GM18498 (cell line): Measurements from ENCODE around the gene CPZ.
"Not testable (repeated sequence)": the region's sequence is repeated elsewhere in the genome, so short reads cannot be mapped to it uniquely, and the experiment has no call there.

Experiments used
- ATAC-seq: cut with Tn5 transposase; IDR thresholded peaks from one replicate; pipeline ENCODE4 v1.9.1; 2021; ENCODE audit warnings: mild to moderate bottlenecking, moderate library complexity; ENCODE audit not compliant: unreplicated experiment

Gene CPZ

DNA sequence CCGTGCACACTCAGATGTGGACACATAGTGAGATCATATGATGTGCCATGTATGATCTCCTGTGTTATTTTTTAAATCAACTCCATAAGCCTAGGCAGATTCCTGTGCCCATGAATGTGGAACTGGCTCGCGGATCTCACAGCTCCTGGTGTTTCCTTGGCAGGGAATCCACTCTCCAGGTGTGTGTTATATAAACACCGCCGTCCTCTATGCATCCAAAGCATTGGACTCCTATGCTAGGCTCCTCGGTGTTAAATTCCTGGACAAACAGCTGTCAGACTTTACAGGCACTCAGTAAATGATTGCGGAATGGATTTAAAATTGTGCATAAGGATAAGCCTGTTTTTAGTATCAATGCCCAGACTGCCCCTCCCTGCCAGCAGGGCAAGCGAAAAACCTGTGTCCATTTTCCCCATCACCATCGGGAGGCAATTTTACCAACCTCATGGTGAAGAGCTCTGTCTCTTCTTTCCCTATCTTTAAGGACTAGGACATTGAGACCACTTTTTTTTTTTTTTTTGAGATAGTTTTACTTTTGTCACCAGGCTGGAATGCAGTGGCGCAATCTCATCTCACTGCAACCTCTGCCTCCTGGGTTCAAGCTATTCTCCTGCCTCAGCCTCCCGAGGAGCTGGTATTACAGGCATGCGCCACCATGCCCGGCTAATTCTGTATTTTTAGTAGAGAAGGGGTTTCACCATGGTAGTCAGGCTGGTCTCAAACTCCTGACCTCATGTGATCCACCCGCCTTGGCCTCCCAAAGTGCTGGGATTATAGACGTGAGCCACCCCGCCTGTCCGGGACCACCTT lies 36.0 kb upstream of the CPZ start:
- no peak for ATAC-seq

GRCh38 chr4:8557151-8558076 lies 35.2 kb upstream of the CPZ start:
- ATAC-seq = no peak

DNA sequence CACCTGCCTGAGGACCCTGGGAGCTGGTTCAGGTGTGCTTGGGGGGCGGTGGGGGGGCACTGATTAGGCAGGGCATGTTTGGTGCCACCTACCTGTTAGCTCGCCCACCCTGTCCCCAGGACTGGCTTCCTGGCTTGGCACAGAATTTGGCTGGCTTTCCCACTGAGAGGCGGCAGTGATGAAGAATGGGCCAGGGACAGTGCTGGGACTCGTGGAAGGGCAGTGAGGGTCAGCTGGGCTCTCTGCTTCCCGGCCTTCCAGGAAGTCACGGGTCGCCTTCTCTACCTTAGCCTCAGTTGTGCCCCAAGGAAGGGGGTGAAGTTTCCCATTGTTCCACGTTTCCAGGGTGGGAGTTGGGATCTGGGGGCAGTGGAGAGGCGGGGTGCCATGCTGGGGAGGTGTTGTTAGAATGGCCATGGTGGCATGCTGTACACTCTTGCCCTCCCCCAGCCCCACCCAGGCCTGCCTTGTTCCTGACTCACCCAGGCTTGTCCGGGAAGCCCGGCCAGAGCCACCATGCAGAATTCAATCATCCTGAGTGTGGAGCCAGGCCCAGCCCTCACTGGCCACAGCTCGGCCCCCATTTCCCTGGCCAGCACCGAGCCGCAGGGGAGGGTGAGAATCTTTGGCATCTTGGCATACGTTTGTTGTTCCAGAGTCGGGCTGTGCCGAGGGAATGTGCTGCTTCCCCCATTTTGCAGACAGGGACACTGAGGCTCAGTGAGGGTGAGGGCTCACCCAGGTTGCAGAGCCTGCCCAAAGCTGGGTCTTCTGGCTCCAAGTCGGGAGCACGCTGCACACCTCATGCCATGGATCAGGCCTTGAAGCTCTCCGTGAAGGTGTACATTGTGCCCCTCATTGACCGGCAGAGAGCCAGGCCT lies 34.2 kb upstream of the CPZ start:
- no peak for ATAC-seq

- no peak for ATAC-seq
These were observed 33.6 kb upstream of the CPZ start for GRCh38 chr4:8559011-8559410.

GRCh38 chr4:8559524-8560264 lies 32.9 kb upstream of the CPZ start:
- ATAC-seq = no peak

DNA sequence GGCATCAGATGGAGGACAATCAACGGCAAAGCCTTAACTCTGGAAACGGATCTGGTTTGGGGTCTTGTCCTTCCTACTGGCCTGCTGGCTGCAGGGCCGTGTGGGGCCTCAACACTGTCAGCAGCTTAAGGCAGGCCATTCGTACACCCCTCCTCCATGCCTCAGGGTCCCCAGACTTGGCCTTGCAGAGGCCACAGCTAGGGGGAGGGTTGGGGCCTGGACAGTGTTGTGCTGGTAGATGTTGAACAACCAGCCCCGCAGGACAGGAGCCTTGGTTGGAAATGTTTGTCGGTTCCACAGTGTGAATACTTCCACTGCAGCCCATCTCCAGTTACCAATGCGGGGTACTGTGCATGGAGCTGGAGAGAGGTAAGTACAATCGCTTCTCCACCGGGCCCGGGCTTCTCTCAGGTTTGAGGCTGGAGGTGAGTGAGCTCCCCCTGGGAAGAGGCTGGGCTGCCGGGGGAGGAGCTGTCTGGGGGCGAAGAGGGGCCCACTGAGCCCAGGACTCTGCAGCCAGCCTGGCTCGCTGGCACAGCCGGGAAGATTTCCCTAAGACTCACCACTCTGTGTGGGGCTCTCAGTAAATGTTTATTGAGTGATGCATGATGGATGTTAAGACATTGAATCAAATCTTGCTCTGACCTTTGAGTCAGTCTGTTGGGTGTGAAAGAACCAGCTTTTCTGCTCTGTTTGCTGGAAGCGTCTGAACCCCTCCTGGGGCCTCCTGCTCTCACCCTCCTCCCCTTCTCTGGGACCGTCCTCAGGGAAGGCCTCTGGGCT lies 32.1 kb upstream of the CPZ start:
- no peak for ATAC-seq

GRCh38 chr4:8564595-8564994 lies 28.0 kb upstream of the CPZ start:
- no peak for ATAC-seq

DNA sequence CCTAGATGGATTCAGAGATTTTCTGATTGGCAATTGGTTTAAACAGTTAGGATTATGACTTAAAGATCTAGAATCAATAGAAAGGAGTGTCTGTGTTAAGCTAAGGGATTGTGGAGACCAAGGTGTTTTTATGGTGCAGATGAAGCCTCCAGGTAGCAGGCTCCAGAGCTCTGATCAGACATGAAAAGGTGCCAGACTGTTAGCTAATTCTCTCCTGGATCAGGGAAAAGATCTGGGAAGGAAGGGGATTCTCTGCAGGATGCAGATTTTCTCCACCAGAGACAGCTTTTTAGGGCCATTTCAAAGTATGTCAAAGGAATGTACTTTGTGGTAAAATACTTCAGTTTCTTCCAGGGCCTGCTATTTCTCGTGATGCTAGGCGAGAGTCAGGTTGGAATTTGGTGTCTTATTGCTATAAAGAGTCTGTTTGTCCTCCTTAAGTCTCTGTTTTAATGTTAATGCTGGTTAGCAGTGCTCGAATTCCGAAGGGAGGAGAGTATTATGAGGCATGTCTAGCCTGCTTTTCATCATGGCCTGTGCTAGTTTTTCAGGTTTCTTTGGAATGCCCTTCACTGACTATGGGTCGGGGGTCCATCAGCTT lies 24.4 kb upstream of the CPZ start:
- no peak for ATAC-seq

GRCh38 chr4:8570201-8570600 lies 22.4 kb upstream of the CPZ start:
- ATAC-seq = no peak

DNA sequence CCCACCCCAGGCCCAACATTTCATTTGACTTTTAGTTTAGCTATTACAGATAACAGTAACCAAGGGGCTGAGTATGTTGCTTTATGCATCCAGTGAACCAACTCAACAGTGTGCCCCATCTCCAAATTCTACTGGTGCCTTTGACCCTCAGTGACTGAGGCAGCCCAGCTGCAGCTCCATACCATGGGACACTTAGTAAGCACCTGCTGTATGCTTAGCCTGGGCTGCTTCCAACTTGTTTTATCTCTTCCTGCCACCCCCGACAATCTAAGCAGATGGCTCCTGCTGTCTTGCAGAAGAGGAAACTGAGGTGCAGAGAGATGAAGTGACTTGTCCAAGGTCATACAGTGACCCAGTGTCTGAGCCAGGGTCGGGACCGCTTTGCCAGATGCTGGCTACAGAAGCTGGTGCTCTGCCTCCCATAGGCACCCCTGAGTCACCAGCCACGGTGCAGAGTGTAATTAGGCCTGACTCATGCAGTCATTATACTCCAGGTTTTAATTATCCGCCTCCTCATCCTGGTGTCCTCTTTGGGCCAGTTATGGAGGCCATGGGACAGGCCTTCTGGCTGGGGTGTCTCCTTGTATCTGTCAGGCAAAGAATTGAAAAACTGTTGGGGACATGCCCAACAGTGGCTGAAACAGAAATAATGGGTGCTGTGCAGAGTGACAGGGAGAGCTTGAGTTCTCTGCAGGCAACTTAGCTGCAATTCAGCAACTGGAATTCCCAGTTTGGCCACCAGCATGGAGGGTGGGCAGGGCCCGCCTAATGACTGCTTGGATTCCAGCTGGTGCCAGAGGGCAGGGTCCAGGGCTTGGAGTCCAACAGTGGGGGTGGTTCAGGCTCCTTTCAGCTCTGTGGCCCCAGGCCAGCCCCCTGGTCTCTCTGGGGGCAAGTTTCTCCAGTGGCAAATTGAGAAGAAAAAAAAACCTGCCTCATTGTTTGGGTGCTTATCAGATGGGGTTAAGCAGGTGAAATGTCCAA lies 20.6 kb upstream of the CPZ start:
- ATAC-seq = no peak

DNA sequence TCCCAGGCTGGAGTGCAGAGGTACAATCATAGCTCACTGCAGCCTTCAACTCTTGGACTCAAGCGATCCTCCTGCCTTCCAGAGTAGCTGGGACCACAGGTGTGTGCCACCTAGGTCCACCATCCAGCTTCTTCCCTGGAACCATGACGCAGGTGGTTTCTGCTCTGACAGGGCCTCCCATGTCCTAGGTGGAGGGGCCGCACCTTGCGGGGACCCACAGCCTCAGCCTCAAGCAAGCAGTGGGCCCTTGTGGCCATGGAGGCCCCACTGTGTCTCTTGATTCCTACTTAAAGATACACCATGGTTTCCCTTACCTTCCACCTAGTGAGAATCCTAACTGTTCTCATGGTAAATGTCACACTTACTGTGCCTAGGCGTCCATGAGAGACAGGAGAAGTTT lies 19.3 kb upstream of the CPZ start:
- no peak for ATAC-seq

DNA sequence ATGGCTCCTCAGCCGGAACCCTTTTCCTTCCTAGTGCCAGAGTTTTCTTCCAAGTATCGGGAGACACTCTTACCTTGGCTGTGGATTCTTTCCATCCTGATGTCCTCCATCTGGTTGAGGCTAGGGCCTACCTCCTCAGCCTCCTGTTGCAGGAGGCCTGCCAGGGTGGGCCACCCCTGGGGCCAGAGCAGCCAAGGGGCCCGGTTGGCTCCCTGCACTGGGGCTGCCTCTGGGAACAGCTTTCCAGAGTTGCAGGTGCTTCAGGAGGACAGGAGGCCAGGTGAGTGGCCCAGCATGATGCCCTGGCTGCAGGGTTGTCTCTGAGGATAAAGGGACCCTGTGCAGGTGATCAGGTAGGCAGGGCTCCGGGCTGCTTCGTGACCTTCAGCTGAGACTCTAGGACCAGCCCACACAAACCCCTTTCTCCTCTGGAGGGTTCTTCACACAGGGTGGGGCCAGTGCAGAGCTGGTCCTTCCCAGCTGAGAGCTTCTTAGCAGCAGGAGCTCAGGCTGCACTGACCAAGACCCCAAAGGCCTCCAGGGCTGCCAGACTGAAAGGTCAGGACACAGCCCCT lies 17.7 kb upstream of the CPZ start:
- no peak for ATAC-seq

GRCh38 chr4:8575457-8575856 lies 17.1 kb upstream of the CPZ start:
- ATAC-seq = no peak

GRCh38 chr4:8576591-8576990 lies 16.0 kb upstream of the CPZ start:
- not testable (repeated sequence) for ATAC-seq

DNA sequence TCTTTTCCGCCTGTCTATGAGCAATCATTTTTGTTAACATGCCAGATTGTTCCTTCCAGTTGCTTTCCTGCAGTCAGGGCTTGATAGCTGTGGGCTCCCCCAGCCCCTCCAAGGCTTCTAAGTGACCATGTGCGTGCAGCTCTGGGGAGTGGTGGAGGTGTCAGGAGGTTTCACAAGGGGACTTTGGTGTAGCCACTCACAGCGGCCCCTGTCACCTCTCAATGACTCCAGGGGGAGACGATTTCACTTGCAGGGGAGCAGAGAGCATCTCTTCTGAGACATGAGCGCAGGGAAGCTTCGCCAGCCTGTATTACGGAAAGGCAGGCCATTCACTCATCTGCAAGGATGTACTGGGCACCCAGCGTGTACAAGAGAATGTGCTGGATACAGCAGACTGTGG lies 15.5 kb upstream of the CPZ start:
- ATAC-seq = no peak

DNA sequence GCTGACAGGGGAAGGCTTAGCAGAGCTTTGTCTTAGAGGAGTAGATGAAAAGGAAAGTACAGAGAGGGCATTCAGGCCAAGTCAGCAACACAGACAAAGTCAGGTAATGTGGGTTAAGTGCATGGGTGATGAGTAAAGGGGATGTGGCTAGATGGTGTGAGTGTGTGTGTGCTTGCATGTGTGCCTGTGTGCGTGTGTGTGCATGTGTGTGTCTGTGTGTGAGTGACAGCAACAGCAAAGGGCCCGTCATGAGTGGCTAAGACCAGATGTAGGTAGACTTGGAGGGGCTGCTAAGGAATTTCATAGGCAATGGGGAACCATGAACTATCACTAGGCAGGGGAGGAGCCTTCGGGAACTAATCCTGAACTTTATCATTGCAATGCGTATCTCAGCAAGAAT lies 14.6 kb upstream of the CPZ start:
- ATAC-seq = no peak

- no peak for ATAC-seq
These were observed 13.8 kb upstream of the CPZ start for GRCh38 chr4:8578717-8579116.
